Muscle layer of colon (tissue), 2 donors: ENCODE data around the gene LEKR1.

ENCODE experiments used
- H3K27ac ChIP-seq: one replicate; pipeline ENCODE4 v1.7.0; 2013; ENCODE audit warnings: low read depth, mild to moderate bottlenecking, low read length, moderate library complexity
- H3K27me3 ChIP-seq, 2 donors: one replicate each; pipeline ENCODE4 v1.7.0; 2013; ENCODE audit warnings: low read length in 2 of 2, mild to moderate bottlenecking in 2 of 2; ENCODE audit not compliant: insufficient read depth in 2 of 2, control insufficient read depth in 1 of 2
- H3K36me3 ChIP-seq: one replicate; pipeline ENCODE4 v1.7.0; 2013; ENCODE audit warnings: mild to moderate bottlenecking, low read length; ENCODE audit not compliant: insufficient read depth
- H3K4me1 ChIP-seq: one replicate; pipeline ENCODE4 v1.7.0; 2013; ENCODE audit warnings: mild to moderate bottlenecking, low read length; ENCODE audit not compliant: insufficient read depth
- H3K4me3 ChIP-seq, 2 donors: one replicate each; pipeline ENCODE4 v1.7.0; 2013; ENCODE audit warnings: low read length in 2 of 2, low read depth in 1 of 2, mild to moderate bottlenecking in 1 of 2, moderate library complexity in 1 of 2
- H3K9ac ChIP-seq: one replicate; pipeline ENCODE4 v1.7.0; 2013; ENCODE audit warnings: low read length
- H3K9me3 ChIP-seq: one replicate; pipeline ENCODE4 v1.7.0; 2013; ENCODE audit warnings: mild to moderate bottlenecking, low read length
- donor health status: abdominal sarcoma.
- donor health status: Adenocarcinoma of cecum.

The LEKR1 gene

DNA sequence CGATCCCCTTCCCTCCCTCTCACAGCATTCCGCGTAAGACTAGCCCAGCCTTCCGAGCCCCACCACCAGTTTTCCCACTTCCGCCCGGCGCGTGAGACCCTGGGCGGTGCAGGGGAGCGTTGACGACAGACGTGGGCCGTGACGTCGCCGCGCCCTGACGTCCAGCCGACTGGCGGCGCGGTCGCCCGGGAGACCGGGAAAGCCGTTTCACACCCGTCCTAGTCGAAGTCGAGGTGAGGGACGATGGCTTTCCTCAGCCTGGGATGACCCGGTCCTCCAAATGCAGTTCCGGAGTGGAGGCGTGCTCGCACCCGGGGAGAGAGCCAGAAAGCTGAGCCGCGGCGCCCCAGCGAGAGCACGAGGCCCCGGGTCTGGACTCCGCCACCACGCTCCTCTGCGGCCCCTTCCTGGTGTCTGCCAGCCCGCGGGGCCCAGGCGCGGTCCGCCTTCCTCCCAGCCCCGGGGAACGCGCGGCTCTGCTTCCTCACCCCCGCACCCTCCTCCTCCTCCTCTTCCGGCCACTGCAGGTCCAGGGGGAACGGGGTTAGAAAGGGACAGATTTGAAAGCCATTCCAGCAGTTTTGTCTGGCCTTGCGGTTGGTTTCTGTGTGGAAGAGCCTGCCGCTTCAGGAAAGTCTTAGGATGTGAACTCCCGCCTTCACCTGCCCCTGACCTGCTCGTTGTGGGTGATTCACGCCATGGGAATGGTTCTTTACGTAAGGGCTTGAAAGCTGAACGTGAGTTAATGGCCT is at the start of gene LEKR1:
Gene LEKR1 (plus strand): TSS at position 210 of the 752 bp plus-strand sequence. CDS start 2,977 bp downstream, outside the sequence.
- no peaks in the 10 kb centered on the region for H3K9me3 ChIP-seq
- no peaks in the 10 kb centered on the region for H3K27me3 ChIP-seq
- peak within 1 kb of the TSS; percentile 55 for H3K9ac ChIP-seq
- peak within 1 kb of the TSS; percentile 71 to 78 for H3K4me3 ChIP-seq
- no peaks in the 10 kb centered on the region for H3K4me1 ChIP-seq
- H3K36me3 ChIP-seq = no peaks in the 10 kb centered on the region
- peak within 1 kb of the TSS; percentile 80 for H3K27ac ChIP-seq

GRCh38 chr3:156776871-156777270 is 49.3 kb upstream of the LEKR1 start:
- H3K36me3 ChIP-seq = no peaks in the 10 kb centered on the region
- no peaks in the 10 kb centered on the region for H3K9me3 ChIP-seq
- no peaks in the 10 kb centered on the region for H3K27me3 ChIP-seq
- no peak overlapping the region for H3K27ac ChIP-seq
- no peak overlapping the region for H3K4me3 ChIP-seq
- no peaks in the 10 kb centered on the region for H3K4me1 ChIP-seq
- H3K9ac ChIP-seq = no peak overlapping the region

DNA sequence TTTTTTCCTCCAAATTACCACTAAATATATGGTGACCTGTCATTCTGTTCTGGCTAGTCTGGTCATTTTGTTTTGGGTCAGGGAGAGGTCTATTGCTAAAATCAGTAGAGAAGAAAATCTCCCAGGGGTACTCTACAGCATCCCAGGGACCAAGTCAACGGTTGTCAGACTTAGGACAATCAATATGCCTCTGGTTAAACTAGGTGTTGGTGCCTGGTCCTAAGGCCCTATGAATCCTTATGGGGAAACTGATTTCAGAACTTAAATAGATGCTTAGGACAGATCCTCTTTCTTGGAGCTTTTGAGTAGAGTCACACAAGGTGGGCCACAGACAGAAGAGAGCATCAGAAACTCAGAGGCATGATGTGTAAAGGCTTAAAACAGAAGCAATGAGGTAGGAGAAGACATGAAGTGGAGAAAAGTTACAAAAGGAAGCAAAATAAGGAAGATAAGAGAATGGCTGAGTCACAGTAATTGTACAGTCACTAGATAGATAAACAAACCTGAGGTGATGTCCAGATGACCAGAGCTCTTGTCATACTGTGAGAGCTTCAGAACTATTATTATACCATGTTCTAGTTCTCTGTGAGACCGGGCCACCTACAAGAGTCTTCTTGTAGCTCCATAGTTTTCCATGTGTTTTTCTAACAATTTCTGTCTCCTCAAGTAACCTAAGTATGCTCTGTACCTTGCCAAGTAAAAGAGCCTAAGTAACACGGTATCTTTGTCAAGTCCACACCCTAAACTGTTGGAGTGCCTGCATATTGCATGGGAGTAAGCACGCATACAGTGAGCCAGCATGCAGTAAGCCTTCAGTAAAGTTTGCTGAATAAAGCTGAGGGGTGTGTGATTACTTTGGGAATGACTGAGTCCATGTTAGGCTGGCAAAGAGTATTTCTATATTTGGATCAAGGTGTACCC is 44.6 kb upstream of the LEKR1 start:
- Histone ChIP-seq H3K9me3 (no peaks in the 10 kb centered on the region), H3K4me3 (no peak overlapping the region), H3K4me1 (no peaks in the 10 kb centered on the region), H3K27me3 (no peaks in the 10 kb centered on the region), H3K9ac (no peak overlapping the region), H3K27ac (no peak overlapping the region), H3K36me3 (no peaks in the 10 kb centered on the region)

GRCh38 chr3:156782319-156782718 is 43.8 kb upstream of the LEKR1 start:
- Histone ChIP-seq H3K27ac (no peak overlapping the region), H3K4me1 (no peaks in the 10 kb centered on the region), H3K4me3 (no peak overlapping the region), H3K9ac (no peak overlapping the region), H3K27me3 (no peaks in the 10 kb centered on the region), H3K36me3 (no peaks in the 10 kb centered on the region), H3K9me3 (no peaks in the 10 kb centered on the region)

DNA sequence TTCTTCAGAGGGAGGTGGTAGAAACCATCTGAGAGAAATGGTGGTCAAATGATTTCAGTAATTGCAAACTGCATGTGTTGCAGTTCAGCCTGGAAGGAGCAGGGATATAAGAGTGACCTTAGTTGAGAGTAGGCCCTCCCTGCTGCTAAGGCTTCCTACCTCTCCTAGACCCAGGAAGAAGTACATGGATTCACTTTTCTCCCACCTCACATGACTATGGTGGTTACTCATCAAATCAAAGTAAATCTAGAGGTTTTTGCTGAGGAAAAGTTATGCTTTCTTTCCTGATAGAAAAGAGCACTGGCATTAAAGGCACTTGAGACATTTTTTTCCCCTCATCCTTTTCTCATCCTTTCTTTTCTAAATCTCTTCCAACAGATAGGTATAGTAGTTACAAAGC is 43.2 kb upstream of the LEKR1 start:
- Histone ChIP-seq H3K9me3 (no peaks in the 10 kb centered on the region), H3K9ac (no peak overlapping the region), H3K4me1 (no peaks in the 10 kb centered on the region), H3K36me3 (no peaks in the 10 kb centered on the region), H3K4me3 (no peak overlapping the region), H3K27me3 (no peaks in the 10 kb centered on the region), H3K27ac (no peak overlapping the region)

- no peaks in the 10 kb centered on the region for H3K36me3 ChIP-seq
- no peak overlapping the region for H3K27ac ChIP-seq
- no peaks in the 10 kb centered on the region for H3K9me3 ChIP-seq
- H3K4me3 ChIP-seq = no peak overlapping the region
- no peak overlapping the region for H3K9ac ChIP-seq
- no peaks in the 10 kb centered on the region for H3K27me3 ChIP-seq
- H3K4me1 ChIP-seq = no peaks in the 10 kb centered on the region
These were observed 39.2 kb upstream of the LEKR1 start for GRCh38 chr3:156787001-156787400.

DNA sequence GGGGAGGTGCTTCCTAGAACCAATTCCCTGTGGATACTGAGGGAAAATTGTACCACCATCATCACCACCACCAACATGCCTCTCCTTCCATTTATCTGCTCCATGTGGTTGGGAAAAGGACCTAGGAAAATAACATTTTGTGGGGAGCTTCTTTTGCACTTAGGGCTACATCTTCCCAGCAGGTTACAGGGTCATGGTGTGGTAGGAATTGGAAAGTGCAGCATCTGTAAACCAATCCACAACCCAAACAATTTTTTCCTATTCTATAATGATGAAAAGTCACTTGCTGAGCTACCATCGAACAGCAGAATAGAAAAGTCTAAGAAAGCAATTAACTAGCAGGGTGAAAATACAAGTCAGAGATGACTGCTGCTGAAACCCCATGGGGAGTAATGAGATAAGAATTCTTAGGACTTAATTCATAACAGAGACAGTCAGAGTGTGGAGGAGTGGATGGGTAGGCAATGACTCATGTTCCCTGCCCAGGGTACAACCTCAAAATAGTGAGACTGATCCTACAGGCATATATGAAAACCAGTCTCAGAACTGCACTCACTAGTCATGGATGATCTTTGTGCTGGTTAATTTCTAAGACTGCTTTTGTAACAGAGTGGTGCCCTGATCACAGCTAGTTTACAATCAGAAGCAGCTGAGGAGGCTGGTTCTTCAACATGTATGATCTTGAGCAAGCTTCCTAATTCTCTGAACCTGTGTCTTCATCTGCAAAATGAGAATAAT is 38.1 kb upstream of the LEKR1 start:
- no peak overlapping the region for H3K9ac ChIP-seq
- no peak overlapping the region for H3K27ac ChIP-seq
- no peak overlapping the region for H3K4me3 ChIP-seq

DNA sequence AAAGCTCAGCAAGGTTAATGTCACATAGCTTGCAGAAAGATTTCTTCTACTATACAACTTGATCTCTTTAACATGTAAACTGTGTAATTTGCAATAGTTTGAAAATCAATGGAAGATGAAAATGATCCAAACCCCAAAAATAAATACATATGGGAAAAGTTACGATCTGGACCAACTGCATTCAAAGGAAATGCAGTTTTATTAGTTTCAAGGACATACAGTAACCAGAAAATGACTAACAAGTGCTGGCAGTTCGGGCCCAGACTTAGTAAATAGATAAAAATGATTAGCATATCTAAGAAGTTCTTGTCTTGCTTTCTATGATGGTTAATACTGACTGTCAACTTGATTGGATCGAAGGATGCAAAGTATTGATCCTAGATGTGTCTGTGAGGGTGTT is 37.3 kb upstream of the LEKR1 start:
- no peak overlapping the region for H3K4me3 ChIP-seq
- no peaks in the 10 kb centered on the region for H3K4me1 ChIP-seq
- no peaks in the 10 kb centered on the region for H3K27me3 ChIP-seq
- H3K27ac ChIP-seq = no peak overlapping the region
- H3K36me3 ChIP-seq = no peaks in the 10 kb centered on the region
- H3K9me3 ChIP-seq = no peaks in the 10 kb centered on the region
- no peak overlapping the region for H3K9ac ChIP-seq

More for the DNA sequence above, 38.1 kb upstream of the LEKR1 start:
- H3K4me1 ChIP-seq = no peaks in the 10 kb centered on the region
- H3K9me3 ChIP-seq = no peaks in the 10 kb centered on the region
- H3K36me3 ChIP-seq = no peaks in the 10 kb centered on the region
- no peaks in the 10 kb centered on the region for H3K27me3 ChIP-seq

DNA sequence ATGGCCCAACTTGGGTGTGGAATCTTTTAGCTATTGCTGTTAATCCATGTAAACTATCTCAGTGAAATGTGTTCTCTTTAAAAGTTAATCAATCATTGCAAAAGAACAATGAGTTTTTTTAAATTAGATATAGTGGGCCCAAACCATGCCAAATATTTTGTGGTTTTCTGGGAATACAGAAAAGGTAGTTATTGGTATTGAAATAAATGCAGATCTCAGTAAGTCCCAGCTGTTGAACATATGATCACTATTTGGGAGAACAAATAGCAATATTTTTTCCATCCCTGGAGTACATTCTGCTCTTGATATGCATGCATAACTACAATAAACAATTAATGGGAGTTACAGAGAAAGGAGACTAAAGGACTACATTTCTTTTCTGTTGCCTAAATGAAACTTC is 36.0 kb upstream of the LEKR1 start:
- Histone ChIP-seq H3K27me3 (no peaks in the 10 kb centered on the region), H3K9ac (no peak overlapping the region), H3K9me3 (no peaks in the 10 kb centered on the region), H3K4me1 (no peaks in the 10 kb centered on the region), H3K4me3 (no peak overlapping the region), H3K36me3 (no peaks in the 10 kb centered on the region), H3K27ac (no peak overlapping the region)

GRCh38 chr3:156792114-156792513 is 34.0 kb upstream of the LEKR1 start:
- Histone ChIP-seq H3K36me3 (no peaks in the 10 kb centered on the region), H3K9me3 (no peaks in the 10 kb centered on the region), H3K27me3 (no peaks in the 10 kb centered on the region), H3K9ac (no peak overlapping the region), H3K4me1 (no peaks in the 10 kb centered on the region), H3K4me3 (no peak overlapping the region), H3K27ac (no peak overlapping the region)

DNA sequence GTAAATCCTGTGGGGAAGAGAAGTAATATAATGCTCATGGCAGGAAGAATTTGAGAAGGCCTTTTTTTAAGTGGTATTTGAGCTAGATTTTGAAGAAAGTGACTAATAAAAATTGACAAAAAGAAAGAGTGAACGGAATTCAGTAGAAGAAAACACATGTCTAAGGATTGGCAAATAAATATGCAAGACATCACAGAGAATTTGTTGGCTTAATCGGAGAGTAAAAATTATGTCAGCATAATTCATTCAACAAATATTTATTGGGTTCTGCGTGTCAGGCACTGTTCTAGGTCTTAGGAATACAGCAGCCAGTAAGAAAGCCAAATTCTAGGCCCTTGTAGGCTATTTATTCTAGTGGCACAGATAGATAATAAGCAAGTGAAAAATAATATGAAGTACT is 33.6 kb upstream of the LEKR1 start:
- Histone ChIP-seq H3K9ac (no peak overlapping the region), H3K4me3 (no peak overlapping the region), H3K4me1 (no peaks in the 10 kb centered on the region), H3K27me3 (no peaks in the 10 kb centered on the region), H3K27ac (no peak overlapping the region), H3K36me3 (no peaks in the 10 kb centered on the region), H3K9me3 (no peaks in the 10 kb centered on the region)
